Measurements from ENCODE around the gene SIRT2.

DNA sequence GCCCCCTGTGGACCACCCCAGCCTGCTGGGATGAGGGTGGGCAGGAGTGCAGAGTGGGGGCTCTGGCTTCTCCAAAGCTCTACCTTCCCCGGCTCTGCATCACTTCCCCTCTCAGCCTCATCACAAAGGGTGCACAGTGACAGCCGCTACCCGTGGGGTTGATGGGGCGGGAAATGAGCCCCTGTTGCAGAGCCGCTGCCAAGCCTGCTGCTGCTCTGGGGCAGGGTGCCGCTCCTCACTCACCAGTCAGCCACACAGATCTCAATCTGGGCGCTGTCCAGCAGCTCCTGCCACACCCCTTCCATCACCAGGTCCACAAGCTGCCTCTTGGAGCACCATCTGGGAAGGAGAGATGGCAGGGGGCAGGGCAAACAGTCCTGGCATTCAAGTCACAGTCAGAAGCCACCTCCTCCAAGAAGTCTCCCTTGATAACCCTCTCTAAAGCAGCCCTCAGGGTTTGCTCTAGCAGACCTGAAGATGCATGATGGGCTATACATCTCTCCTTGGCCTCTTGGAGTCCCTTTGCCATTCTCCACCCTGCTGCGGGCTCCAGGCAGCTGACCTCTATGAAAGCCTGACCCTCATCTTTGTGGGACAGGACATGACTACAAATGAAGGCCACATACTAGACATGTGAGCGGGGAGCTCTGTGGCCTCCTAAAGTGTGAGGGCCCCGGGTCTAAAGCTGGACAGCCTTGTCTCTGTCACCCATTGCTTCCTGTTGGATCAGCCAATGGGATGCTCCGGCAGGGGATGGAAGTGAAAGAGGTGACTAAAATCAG is 47.0 kb upstream of the SIRT2 start:
- TF ChIP-seq, protein P1, sequence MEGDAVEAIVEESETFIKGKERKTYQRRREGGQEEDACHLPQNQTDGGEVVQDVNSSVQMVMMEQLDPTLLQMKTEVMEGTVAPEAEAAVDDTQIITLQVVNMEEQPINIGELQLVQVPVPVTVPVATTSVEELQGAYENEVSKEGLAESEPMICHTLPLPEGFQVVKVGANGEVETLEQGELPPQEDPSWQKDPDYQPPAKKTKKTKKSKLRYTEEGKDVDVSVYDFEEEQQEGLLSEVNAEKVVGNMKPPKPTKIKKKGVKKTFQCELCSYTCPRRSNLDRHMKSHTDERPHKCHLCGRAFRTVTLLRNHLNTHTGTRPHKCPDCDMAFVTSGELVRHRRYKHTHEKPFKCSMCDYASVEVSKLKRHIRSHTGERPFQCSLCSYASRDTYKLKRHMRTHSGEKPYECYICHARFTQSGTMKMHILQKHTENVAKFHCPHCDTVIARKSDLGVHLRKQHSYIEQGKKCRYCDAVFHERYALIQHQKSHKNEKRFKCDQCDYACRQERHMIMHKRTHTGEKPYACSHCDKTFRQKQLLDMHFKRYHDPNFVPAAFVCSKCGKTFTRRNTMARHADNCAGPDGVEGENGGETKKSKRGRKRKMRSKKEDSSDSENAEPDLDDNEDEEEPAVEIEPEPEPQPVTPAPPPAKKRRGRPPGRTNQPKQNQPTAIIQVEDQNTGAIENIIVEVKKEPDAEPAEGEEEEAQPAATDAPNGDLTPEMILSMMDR (IDR thresholded peaks at IDR 0.05): no peak
- TF ChIP-seq, protein P2, sequence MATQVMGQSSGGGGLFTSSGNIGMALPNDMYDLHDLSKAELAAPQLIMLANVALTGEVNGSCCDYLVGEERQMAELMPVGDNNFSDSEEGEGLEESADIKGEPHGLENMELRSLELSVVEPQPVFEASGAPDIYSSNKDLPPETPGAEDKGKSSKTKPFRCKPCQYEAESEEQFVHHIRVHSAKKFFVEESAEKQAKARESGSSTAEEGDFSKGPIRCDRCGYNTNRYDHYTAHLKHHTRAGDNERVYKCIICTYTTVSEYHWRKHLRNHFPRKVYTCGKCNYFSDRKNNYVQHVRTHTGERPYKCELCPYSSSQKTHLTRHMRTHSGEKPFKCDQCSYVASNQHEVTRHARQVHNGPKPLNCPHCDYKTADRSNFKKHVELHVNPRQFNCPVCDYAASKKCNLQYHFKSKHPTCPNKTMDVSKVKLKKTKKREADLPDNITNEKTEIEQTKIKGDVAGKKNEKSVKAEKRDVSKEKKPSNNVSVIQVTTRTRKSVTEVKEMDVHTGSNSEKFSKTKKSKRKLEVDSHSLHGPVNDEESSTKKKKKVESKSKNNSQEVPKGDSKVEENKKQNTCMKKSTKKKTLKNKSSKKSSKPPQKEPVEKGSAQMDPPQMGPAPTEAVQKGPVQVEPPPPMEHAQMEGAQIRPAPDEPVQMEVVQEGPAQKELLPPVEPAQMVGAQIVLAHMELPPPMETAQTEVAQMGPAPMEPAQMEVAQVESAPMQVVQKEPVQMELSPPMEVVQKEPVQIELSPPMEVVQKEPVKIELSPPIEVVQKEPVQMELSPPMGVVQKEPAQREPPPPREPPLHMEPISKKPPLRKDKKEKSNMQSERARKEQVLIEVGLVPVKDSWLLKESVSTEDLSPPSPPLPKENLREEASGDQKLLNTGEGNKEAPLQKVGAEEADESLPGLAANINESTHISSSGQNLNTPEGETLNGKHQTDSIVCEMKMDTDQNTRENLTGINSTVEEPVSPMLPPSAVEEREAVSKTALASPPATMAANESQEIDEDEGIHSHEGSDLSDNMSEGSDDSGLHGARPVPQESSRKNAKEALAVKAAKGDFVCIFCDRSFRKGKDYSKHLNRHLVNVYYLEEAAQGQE (IDR thresholded peaks at IDR 0.05; ENCODE audit: insufficient read depth in 1 of 2, low read depth in 2 of 2, low read length in 1 of 2): peak in 1 of 2 experiments; percentile 90; a peak in 2 of 4 replicates
- TF ChIP-seq POLR2AphosphoS5 (IDR thresholded peaks at IDR 0.05; ENCODE audit: low read depth, low read length): no peak; the same call in none of the 2 replicates

Data from Panc1 (cell line).